K562 (cell line): ENCODE results near the gene CLCNKB. TPM values are rescaled to one million over a fixed set of nuclear protein-coding genes. Genes with fewer than 3 reads are reported as not detected.

Experiments used
- ESRRA ChIP-seq: fragments of 450-650 bp; IDR thresholded peaks from 2 replicates; pipeline ENCODE4 v1.6.1; 2014; ENCODE audit warnings: low read depth, mild to moderate bottlenecking, moderate library complexity, borderline replicate concordance
- FOSL1 ChIP-seq: fragments of 200-800 bp; sonication (Bioruptor generic); conservative IDR thresholded peaks from 2 replicates; pipeline ENCODE4 v1.6.1; 2016; ENCODE audit warnings: missing genetic modification characterization, missing compliant biosample characterization
- GATAD2A ChIP-seq: fragments of 450-650 bp; IDR thresholded peaks from 2 replicates; pipeline ENCODE4 v1.6.1; 2017
- HDAC3 ChIP-seq: fragments of 450-650 bp; IDR thresholded peaks from 2 replicates; pipeline ENCODE4 v1.6.1; 2018; ENCODE audit warnings: borderline replicate concordance, mild to moderate bottlenecking, moderate library complexity; ENCODE audit not compliant: partially characterized antibody
- HMG20B ChIP-seq: fragments of 250-450 bp; sonication (Bioruptor Pico); IDR thresholded peaks from 2 replicates; pipeline ENCODE4 v1.5.0; 2021; ENCODE audit warnings: mild to moderate bottlenecking
- HSF4 ChIP-seq: fragments of 250-450 bp; sonication (Bioruptor Pico); IDR thresholded peaks from 2 replicates; pipeline ENCODE4 v2.1.2; 2022; ENCODE audit warnings: mild to moderate bottlenecking, moderate library complexity, borderline replicate concordance
- MYC ChIP-seq, 2 experiments: fragments of 250-450 bp in 1 of 2; sonication (Bioruptor Pico) in 1 of 2; IDR thresholded peaks; 2 replicates each; pipeline versions ENCODE4 v1.5.1 to v1.6.1; 2012 to 2021; ENCODE audit warnings: low read depth in 2 of 2, borderline replicate concordance in 1 of 2, improper control_type of control experiment in 1 of 2, low read length in 1 of 2, mild to moderate bottlenecking in 1 of 2, moderate library complexity in 1 of 2
- NFATC3 ChIP-seq: fragments of 450-650 bp; IDR thresholded peaks from 2 replicates; pipeline ENCODE4 v1.6.1; 2017; ENCODE audit warnings: mild to moderate bottlenecking
- NFXL1 ChIP-seq: fragments of 450-650 bp; formaldehyde crosslinking; IDR thresholded peaks from 2 replicates; pipeline ENCODE4 v1.4.0; 2021; ENCODE audit warnings: mild to moderate bottlenecking
- RBFOX2 ChIP-seq: fragments of 200-400 bp; formaldehyde crosslinking; IDR thresholded peaks from 2 replicates; pipeline ENCODE4 v1.6.1; 2017; ENCODE audit warnings: low read depth, mild to moderate bottlenecking, low read length, moderate library complexity
- RBM39 ChIP-seq: fragments of 200-400 bp; formaldehyde crosslinking; optimal IDR thresholded peaks from 2 replicates; pipeline ENCODE3; 2018; ENCODE audit warnings: low read depth, low read length
- SAFB ChIP-seq: fragments of 200-400 bp; formaldehyde crosslinking; IDR thresholded peaks from 2 replicates; pipeline ENCODE4 v1.6.1; 2017; ENCODE audit warnings: low read depth, low read length, borderline replicate concordance
- SAP30 ChIP-seq: fragments of 200-600 bp; sonication (generic); IDR thresholded peaks from 2 replicates; pipeline ENCODE4 v1.6.1; 2012; ENCODE audit warnings: borderline replicate concordance, low read depth, mild to moderate bottlenecking, moderate library complexity, low read length, control low read depth, inconsistent platforms; ENCODE audit not compliant: insufficient read depth, poor library complexity, severe bottlenecking
- SRSF9 ChIP-seq: fragments of 200-400 bp; formaldehyde crosslinking; IDR thresholded peaks from 2 replicates; pipeline ENCODE4 v1.6.1; 2017; ENCODE audit warnings: low read depth, low read length, borderline replicate concordance
- STAT5B ChIP-seq: fragments of 250-450 bp; sonication (Bioruptor Pico); IDR thresholded peaks from 2 replicates; pipeline ENCODE4 v1.8.0; 2021; ENCODE audit warnings: mild to moderate bottlenecking, inconsistent platforms
- TCF3 ChIP-seq: sonication (generic); formaldehyde crosslinking; IDR thresholded peaks from 2 replicates; pipeline ENCODE4 v1.4.0; 2020; ENCODE audit warnings: mild to moderate bottlenecking, missing genetic modification reagents
- TCFL5 ChIP-seq: fragments of 250-450 bp; sonication (Bioruptor Pico); conservative IDR thresholded peaks from 2 replicates; pipeline ENCODE4 v1.6.1; 2021; ENCODE audit warnings: mild to moderate bottlenecking, moderate library complexity, matching md5 sums
- THAP12 ChIP-seq: fragments of 250-450 bp; sonication (Bioruptor Pico); IDR thresholded peaks from 2 replicates; pipeline ENCODE4 v1.9.0; 2021; ENCODE audit warnings: mild to moderate bottlenecking, inconsistent platforms
- U2AF1 ChIP-seq: fragments of 200-400 bp; formaldehyde crosslinking; optimal IDR thresholded peaks from 2 replicates; pipeline ENCODE3; 2017; ENCODE audit warnings: mild to moderate bottlenecking, low read depth, low read length, moderate library complexity
- ZFP30 ChIP-seq: fragments of 250-450 bp; sonication (Bioruptor Pico); IDR thresholded peaks from 2 replicates; pipeline ENCODE4 v1.8.0; 2022; ENCODE audit warnings: moderate library complexity, mild to moderate bottlenecking, inconsistent platforms, borderline replicate concordance
- ZKSCAN3 ChIP-seq: fragments of 250-450 bp; sonication (Bioruptor Pico); IDR thresholded peaks from 2 replicates; pipeline ENCODE4 v1.4.0; 2020
- ZNF3 ChIP-seq: fragments of 250-450 bp; sonication (Bioruptor Pico); IDR thresholded peaks from 2 replicates; pipeline ENCODE4 v1.5.0; 2021; ENCODE audit warnings: mild to moderate bottlenecking, moderate library complexity
- ZNF551 ChIP-seq: fragments of 250-450 bp; sonication (Bioruptor Pico); IDR thresholded peaks from 2 replicates; pipeline ENCODE4 v1.5.0; 2021; ENCODE audit warnings: mild to moderate bottlenecking, moderate library complexity
- polyA plus RNA-seq, 8 experiments: library from polyadenylated mRNA; depleted of rRNA in 4 of 8; stranded (reverse) in 5 of 8; unstranded in 3 of 8; fragments of >200 nt; fragmentation: Nextera tagmentation in 2 of 8; fragmentation: Illumina TruSeq in 1 of 8; extraction: Ambion mirVana in 2 of 8; extraction: Trizol in 1 of 8; gene quantifications; 2 replicates each; pipeline versions ENCODE4 v1.2.1 to v1.2.3, GENCODE V29; 2011 to 2014; ENCODE audit warnings: inconsistent platforms in 1 of 8, missing spikeins in 1 of 8
- total RNA-seq, 7 experiments: library from RNA; depleted of rRNA in 6 of 7; stranded (reverse); fragments of >200 nt in 6 of 7; fragmentation: Illumina TruSeq in 2 of 7; extraction: Trizol in 2 of 7; gene quantifications; 2 replicates each; pipeline versions ENCODE4 v1.2.1 to v1.2.3, GENCODE V29; 2011 to 2021; ENCODE audit warnings: low replicate concordance in 1 of 7
- TF ChIP-seq, protein P1 (sequence below): fragments of 250-450 bp; sonication (Bioruptor Pico); IDR thresholded peaks from 2 replicates; pipeline ENCODE4 v1.5.1; 2021; ENCODE audit warnings: mild to moderate bottlenecking
- TF ChIP-seq, protein P2 (sequence below): sonication (generic); formaldehyde crosslinking; IDR thresholded peaks from 2 replicates; pipeline ENCODE4 v1.8.0; 2022; ENCODE audit warnings: missing genetic modification reagents, mild to moderate bottlenecking, moderate library complexity, borderline replicate concordance

CLCNKB gene
- total and polyA plus RNA-seq, 9 of the 15 experiments (the other 6 are each of a cell fraction or from before 2014, with no cell fraction given) = 0.08 to 1.7 (median 0.64) TPM

GRCh38 chr1:16053781-16054502, 10.4 kb downstream of the CLCNKB start (continued):
- TF ChIP-seq NFXL1 (CRISPR knock-in tag) (no peak), HDAC3 (no peak), FOSL1 (tag) (peak; percentile 26; the same call in 1 of the 2 replicates), TCF3 (CRISPR knock-in tag) (peak; percentile 97), ZNF551 (no peak), SRSF9 (no peak), RBFOX2 (0 out of 2 replicates have a peak, but pooled peaks have one; percentile 11), TCFL5 (CRISPR knock-in tag) (no peak), HSF4 (CRISPR knock-in tag) (no peak), SAP30 (no peak), MYC (IDR thresholded peaks at IDR 0.05; ENCODE audit: low read depth, low read length) (peak; percentile 48; the same call in 1 of the 2 replicates), MYC (CRISPR knock-in tag; IDR thresholded peaks at IDR 0.05; ENCODE audit: borderline replicate concordance, low read depth) (no peak), U2AF1 (no peak), GATAD2A (peak; percentile 40), ZNF3 (CRISPR knock-in tag) (no peak), HMG20B (CRISPR knock-in tag) (no peak), RBM39 (no peak), SAFB (no peak), STAT5B (CRISPR knock-in tag) (no peak), ESRRA (peak; percentile 59), ZKSCAN3 (no peak), THAP12 (CRISPR knock-in tag) (no peak), NFATC3 (no peak), ZFP30 (CRISPR knock-in tag) (no peak)
- TF ChIP-seq, protein P1, sequence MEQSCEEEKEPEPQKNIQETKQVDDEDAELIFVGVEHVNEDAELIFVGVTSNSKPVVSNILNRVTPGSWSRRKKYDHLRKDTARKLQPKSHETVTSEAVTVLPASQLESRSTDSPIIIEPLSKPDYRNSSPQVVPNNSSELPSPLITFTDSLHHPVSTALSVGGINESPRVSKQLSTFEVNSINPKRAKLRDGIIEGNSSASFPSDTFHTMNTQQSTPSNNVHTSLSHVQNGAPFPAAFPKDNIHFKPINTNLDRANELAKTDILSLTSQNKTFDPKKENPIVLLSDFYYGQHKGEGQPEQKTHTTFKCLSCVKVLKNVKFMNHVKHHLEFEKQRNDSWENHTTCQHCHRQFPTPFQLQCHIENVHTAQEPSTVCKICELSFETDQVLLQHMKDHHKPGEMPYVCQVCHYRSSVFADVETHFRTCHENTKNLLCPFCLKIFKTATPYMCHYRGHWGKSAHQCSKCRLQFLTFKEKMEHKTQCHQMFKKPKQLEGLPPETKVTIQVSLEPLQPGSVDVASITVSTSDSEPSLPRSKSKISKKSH (CRISPR knock-in tag) = no peak
- TF ChIP-seq, protein P2, sequence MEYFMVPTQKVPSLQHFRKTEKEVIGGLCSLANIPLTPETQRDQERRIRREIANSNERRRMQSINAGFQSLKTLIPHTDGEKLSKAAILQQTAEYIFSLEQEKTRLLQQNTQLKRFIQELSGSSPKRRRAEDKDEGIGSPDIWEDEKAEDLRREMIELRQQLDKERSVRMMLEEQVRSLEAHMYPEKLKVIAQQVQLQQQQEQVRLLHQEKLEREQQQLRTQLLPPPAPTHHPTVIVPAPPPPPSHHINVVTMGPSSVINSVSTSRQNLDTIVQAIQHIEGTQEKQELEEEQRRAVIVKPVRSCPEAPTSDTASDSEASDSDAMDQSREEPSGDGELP = peak; percentile 81
